DND-41 (cell line): ENCODE data around the gene CREBL2.

Experiments used
- ATAC-seq: fragments of 200-7000 bp; cut with Tn5 transposase; 3 replicates; pipeline ENCODE4 v1.9.1; 2021; ENCODE audit warnings: low read depth; ENCODE audit not compliant: insufficient read depth
- DNase-seq: peaks from one replicate; pipeline ENCODE4 v3.0.0-alpha.2; 2020
- H2AFZ ChIP-seq: 2 replicates; pipeline ENCODE4 v1.6.0; 2012; ENCODE audit warnings: low read depth, low read length
- H3K27ac ChIP-seq: 2 replicates; pipeline ENCODE4 v1.5.1; 2012; ENCODE audit warnings: low read length, inconsistent platforms
- H3K27me3 ChIP-seq: fragments of 200-600 bp; sonication (generic); 2 replicates; pipeline ENCODE4 v1.6.0; 2012; ENCODE audit warnings: low read length, mild to moderate bottlenecking, inconsistent platforms; ENCODE audit not compliant: insufficient read depth, poor library complexity
- H3K36me3 ChIP-seq: 2 replicates; pipeline ENCODE4 v1.5.1; 2012; ENCODE audit warnings: low read length, inconsistent platforms; ENCODE audit not compliant: insufficient read depth
- H3K4me1 ChIP-seq: 2 replicates; pipeline ENCODE4 v1.5.1; 2012; ENCODE audit warnings: mild to moderate bottlenecking, low read length; ENCODE audit not compliant: insufficient read depth
- H3K4me2 ChIP-seq: 2 replicates; pipeline ENCODE4 v1.6.0; 2012; ENCODE audit warnings: mild to moderate bottlenecking, moderate library complexity, low read length, inconsistent platforms; ENCODE audit not compliant: insufficient read depth
- H3K4me3 ChIP-seq, 2 experiments: fragments of 200-600 bp in 1 of 2; shearing (Covaris generic) in 1 of 2; 2 replicates each; pipeline ENCODE4 v1.5.1; 2012 to 2016; ENCODE audit warnings: inconsistent platforms in 2 of 2, low read length in 2 of 2, mild to moderate bottlenecking in 2 of 2, low read depth in 1 of 2, moderate library complexity in 1 of 2
- H3K79me2 ChIP-seq: 2 replicates; pipeline ENCODE4 v1.6.0; 2012; ENCODE audit warnings: low read length, inconsistent platforms; ENCODE audit not compliant: insufficient read depth
- H3K9ac ChIP-seq: 2 replicates; pipeline ENCODE4 v1.6.0; 2012; ENCODE audit warnings: low read depth, mild to moderate bottlenecking, inconsistent platforms, low read length, moderate library complexity
- H3K9me3 ChIP-seq: 2 replicates; pipeline ENCODE4 v1.5.1; 2012; ENCODE audit warnings: low read length, moderate library complexity, mild to moderate bottlenecking, inconsistent platforms; ENCODE audit not compliant: insufficient read depth, severe bottlenecking
- H4K20me1 ChIP-seq: 2 replicates; pipeline ENCODE4 v1.6.0; 2012; ENCODE audit warnings: low read length; ENCODE audit not compliant: insufficient read depth
- EZH2 ChIP-seq: IDR thresholded peaks from 3 replicates; pipeline ENCODE4 v1.6.1; 2012; ENCODE audit warnings: borderline replicate concordance, low read depth, mild to moderate bottlenecking, moderate library complexity, low read length, inconsistent platforms; ENCODE audit not compliant: severe bottlenecking
- TF ChIP-seq, protein P1 (sequence below): IDR thresholded peaks from 2 replicates; pipeline ENCODE4 v1.5.1; 2012; ENCODE audit warnings: borderline replicate concordance, low read length, moderate library complexity, mild to moderate bottlenecking; ENCODE audit not compliant: poor library complexity, severe bottlenecking; ENCODE audit errors: extremely low read depth

Gene CREBL2

DNA sequence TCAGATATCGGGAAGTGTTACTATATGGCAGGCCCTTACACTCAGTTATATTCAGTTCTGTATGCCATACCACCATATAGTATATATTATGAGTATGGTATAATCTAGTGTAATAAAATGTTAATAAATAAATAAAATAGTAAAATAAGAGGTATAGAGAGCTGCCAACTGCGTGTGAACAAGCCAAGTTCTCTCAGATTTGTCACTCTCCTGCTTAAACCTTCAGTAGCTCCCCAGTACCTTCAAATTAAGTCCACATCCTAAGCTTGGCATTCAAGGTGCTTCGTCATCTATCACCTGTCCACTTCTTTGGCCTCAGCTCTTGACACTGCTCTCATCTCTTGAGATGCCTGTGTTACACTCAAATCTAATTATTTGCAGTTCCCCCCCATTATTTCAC is 12.8 kb upstream of the CREBL2 start:
- Histone ChIP-seq H3K79me2 (no peaks in the 10 kb centered on the region), H3K4me2 (no peak overlapping the region), H3K4me3 (no peak overlapping the region), H3K4me1 (no peaks in the 10 kb centered on the region), H3K9ac (no peak overlapping the region), H2AFZ (no peak overlapping the region), H3K27me3 (peaks cover 15% of the 10 kb centered on the region), H3K27ac (no peak overlapping the region), H3K9me3 (no peaks in the 10 kb centered on the region), H4K20me1 (no peaks in the 10 kb centered on the region), H3K36me3 (no peaks in the 10 kb centered on the region)
- DNase-seq (no peak), ATAC-seq (no peak)
- no peak for TF ChIP-seq EZH2
- TF ChIP-seq, protein P1, sequence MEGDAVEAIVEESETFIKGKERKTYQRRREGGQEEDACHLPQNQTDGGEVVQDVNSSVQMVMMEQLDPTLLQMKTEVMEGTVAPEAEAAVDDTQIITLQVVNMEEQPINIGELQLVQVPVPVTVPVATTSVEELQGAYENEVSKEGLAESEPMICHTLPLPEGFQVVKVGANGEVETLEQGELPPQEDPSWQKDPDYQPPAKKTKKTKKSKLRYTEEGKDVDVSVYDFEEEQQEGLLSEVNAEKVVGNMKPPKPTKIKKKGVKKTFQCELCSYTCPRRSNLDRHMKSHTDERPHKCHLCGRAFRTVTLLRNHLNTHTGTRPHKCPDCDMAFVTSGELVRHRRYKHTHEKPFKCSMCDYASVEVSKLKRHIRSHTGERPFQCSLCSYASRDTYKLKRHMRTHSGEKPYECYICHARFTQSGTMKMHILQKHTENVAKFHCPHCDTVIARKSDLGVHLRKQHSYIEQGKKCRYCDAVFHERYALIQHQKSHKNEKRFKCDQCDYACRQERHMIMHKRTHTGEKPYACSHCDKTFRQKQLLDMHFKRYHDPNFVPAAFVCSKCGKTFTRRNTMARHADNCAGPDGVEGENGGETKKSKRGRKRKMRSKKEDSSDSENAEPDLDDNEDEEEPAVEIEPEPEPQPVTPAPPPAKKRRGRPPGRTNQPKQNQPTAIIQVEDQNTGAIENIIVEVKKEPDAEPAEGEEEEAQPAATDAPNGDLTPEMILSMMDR, result no peak

GRCh38 chr12:12599750-12600643 is 11.7 kb upstream of the CREBL2 start:
- Histone ChIP-seq H3K27ac (no peak overlapping the region), H3K4me1 (no peaks in the 10 kb centered on the region), H3K27me3 (peaks cover 15% of the 10 kb centered on the region), H4K20me1 (no peaks in the 10 kb centered on the region), H2AFZ (no peak overlapping the region), H3K9me3 (no peaks in the 10 kb centered on the region), H3K4me3 (no peak overlapping the region), H3K9ac (no peak overlapping the region), H3K79me2 (no peaks in the 10 kb centered on the region), H3K4me2 (no peak overlapping the region), H3K36me3 (no peaks in the 10 kb centered on the region)
- no peak for DNase-seq
- ATAC-seq, result no peak
- TF ChIP-seq, protein P1, result no peak
- no peak for TF ChIP-seq EZH2

DNA sequence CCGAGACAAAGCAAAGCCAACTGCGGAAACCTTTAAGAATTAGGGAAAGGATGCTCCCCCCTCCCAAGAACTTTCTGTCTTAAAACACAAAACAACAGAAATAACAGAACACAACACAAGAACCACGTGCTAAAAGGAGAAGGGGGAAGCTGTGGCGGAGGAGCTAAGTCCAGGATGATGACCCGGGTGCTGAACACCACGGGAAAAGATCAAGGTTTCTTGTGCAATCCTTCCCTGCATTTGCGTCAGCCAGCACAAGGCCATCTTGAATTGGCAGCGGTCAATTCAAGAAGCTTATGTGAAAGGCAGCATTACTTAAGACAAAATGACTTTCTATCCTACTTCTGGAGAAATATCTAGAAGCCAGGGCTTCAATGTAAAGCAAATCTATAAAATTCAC is 11.0 kb upstream of the CREBL2 start:
- Histone ChIP-seq H3K4me1 (no peaks in the 10 kb centered on the region), H3K9ac (no peak overlapping the region), H2AFZ (no peak overlapping the region), H4K20me1 (no peaks in the 10 kb centered on the region), H3K4me3 (no peak overlapping the region), H3K27me3 (peaks cover 15% of the 10 kb centered on the region), H3K4me2 (no peak overlapping the region), H3K27ac (no peak overlapping the region), H3K79me2 (no peaks in the 10 kb centered on the region), H3K36me3 (no peaks in the 10 kb centered on the region), H3K9me3 (no peaks in the 10 kb centered on the region)
- ATAC-seq (no peak), DNase-seq (no peak)
- TF ChIP-seq, protein P1, result no peak
- TF ChIP-seq EZH2, result no peak
